CD4-positive, alpha-beta T cell (primary cell): ENCODE measurements around the gene FNBP1. TPM values are rescaled to one million over a fixed set of nuclear protein-coding genes. Genes with fewer than 3 reads are reported as not detected.
A peak's percentile ranks its signal among the peaks of the same experiment; 100 is the strongest.

ENCODE experiments used
- ATAC-seq: fragments of 200-7000 bp; cut with Tn5 transposase; one replicate; pipeline ENCODE4 v1.10.0; 2022; ENCODE audit warnings: mild to moderate bottlenecking; ENCODE audit not compliant: poor library complexity
- CTCF ChIA-PET: fragments of 350-600 bp; sonication (Branson Sonifier 250); formaldehyde crosslinking; loops from one replicate; lab custom pipeline; 2021; ENCODE audit warnings: antibody characterized with exemption, inconsistent platforms; lab: Charles Lee
- POLR2A ChIA-PET: fragments of 350-600 bp; sonication (Branson Sonifier 250); formaldehyde crosslinking; loops from one replicate; lab custom pipeline; 2021; ENCODE audit warnings: antibody characterized with exemption, inconsistent platforms; lab: Charles Lee
- DNase-seq, 14 experiments: peaks; one replicate each; pipeline ENCODE4 v3.0.0-alpha.2; 2013 to 2020; ENCODE audit warnings: mixed read lengths in 2 of 14
- H3K27ac ChIP-seq, 2 donors: one replicate each; pipeline versions ENCODE4 v1.5.1 to v1.7.0; 2013; ENCODE audit warnings: low read length in 2 of 2, low read depth in 1 of 2, mild to moderate bottlenecking in 1 of 2
- H3K27me3 ChIP-seq, 2 experiments: 1 replicate in 1 of 2; 2 replicates in 1 of 2; pipeline versions ENCODE4 v1.6.1 to v1.7.0; 2013; ENCODE audit warnings: low read length in 2 of 2, control low read depth in 1 of 2, mild to moderate bottlenecking in 1 of 2, moderate library complexity in 1 of 2; ENCODE audit not compliant: insufficient read depth in 2 of 2, control insufficient read depth in 1 of 2
- H3K36me3 ChIP-seq: one replicate; pipeline ENCODE4 v1.6.1; 2013; ENCODE audit warnings: low read length, control low read depth; ENCODE audit not compliant: insufficient read depth
- H3K4me1 ChIP-seq: one replicate; pipeline ENCODE4 v1.6.1; 2013; ENCODE audit warnings: low read length, control low read depth; ENCODE audit not compliant: insufficient read depth
- H3K4me3 ChIP-seq: one replicate; pipeline ENCODE4 v1.5.1; 2013; ENCODE audit warnings: mild to moderate bottlenecking, low read length, moderate library complexity
- H3K9me3 ChIP-seq, 2 experiments: 1 replicate in 1 of 2; 2 replicates in 1 of 2; pipeline versions ENCODE4 v1.6.1 to v1.7.0; 2013; ENCODE audit warnings: low read length in 2 of 2, mild to moderate bottlenecking in 2 of 2, control low read depth in 1 of 2, moderate library complexity in 1 of 2; ENCODE audit not compliant: control insufficient read depth in 1 of 2, insufficient read depth in 1 of 2
- H3K27ac Mint-ChIP-seq: one replicate; pipeline ENCODE4 v1.8.0; 2020; ENCODE audit warnings: mixed read lengths
- H3K27me3 Mint-ChIP-seq: one replicate; pipeline ENCODE4 v1.8.0; 2021; ENCODE audit warnings: mixed read lengths
- H3K36me3 Mint-ChIP-seq: one replicate; pipeline ENCODE4 v1.8.0; 2021; ENCODE audit warnings: low read depth, mixed read lengths
- H3K4me1 Mint-ChIP-seq: one replicate; pipeline ENCODE4 v1.8.0; 2021; ENCODE audit warnings: low read depth, mixed read lengths
- H3K4me3 Mint-ChIP-seq: one replicate; pipeline ENCODE4 v1.8.0; 2020; ENCODE audit warnings: mild to moderate bottlenecking, mixed read lengths
- H3K9me3 Mint-ChIP-seq: one replicate; pipeline ENCODE4 v1.8.0; 2020; ENCODE audit warnings: mixed read lengths
- intact Hi-C, 2 experiments: fragments of 100-400 bp; cut with DNase I in 1 of 2; cut with micrococcal nuclease in 1 of 2; formaldehyde crosslinking; loops; one replicate each; pipeline versions ENCODE4 v1.15.1 to v1.9.0; 2023 to 2025; cut with DNase I, micrococcal nuclease
- total RNA-seq, 174 experiments: library from RNA in 2 of 174; stranded (reverse) in 2 of 174; gene quantifications; one replicate each; pipeline ENCODE4 v1.2.3 and lab custom pipeline; 2021 to 2026
- TF ChIP-seq, protein P1 (sequence below): fragments of 200-600 bp; IDR thresholded peaks from one replicate; pipeline ENCODE4 v1.8.0; 2022; ENCODE audit warnings: antibody characterized with exemption, mild to moderate bottlenecking

FNBP1 gene
- total RNA-seq, 2 experiments from 2014 or later = 166 to 181 TPM

DNA sequence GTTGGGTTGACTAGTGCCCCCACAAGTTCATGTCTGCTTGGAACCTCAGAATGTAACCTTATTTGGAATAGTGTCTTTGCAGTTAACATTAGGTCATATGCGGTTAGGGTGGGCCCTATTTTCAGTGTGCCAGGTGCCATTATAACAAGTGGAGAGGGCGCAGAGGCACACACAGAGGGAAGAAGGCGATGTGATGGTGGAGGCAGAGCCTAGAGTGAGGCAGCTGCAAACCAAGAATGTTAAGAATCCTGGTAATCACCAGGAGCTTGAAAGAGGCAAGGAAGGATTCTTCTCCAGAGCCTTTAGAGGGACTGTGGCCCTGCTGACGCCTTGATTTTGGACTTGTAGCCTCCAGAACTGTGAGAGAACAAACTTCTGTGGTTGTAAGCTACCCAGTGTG, 21.6 kb upstream of the FNBP1 start:
- Histone ChIP-seq H3K27ac (no peak overlapping the region), H3K4me3 (no peak overlapping the region), H3K27me3 (no peaks in the 10 kb centered on the region), H3K9me3 (no peaks in the 10 kb centered on the region), H3K4me1 (peaks cover 24% of the 10 kb centered on the region), H3K36me3 (peaks cover 6% of the 10 kb centered on the region)
- ATAC-seq (no peak), DNase-seq (no peak)
- Mint-ChIP-seq H3K9me3 (no peaks in the 10 kb centered on the region), H3K4me3 (peak overlapping the region; percentile 17), H3K27ac (no peak overlapping the region), H3K4me1 (peaks cover 41% of the 10 kb centered on the region), H3K36me3 (peaks cover 17% of the 10 kb centered on the region), H3K27me3 (no peaks in the 10 kb centered on the region)
- intact Hi-C loops = no loop called here
- ChIA-PET CTCF (no interaction called here), POLR2A (no interaction called here)
- TF ChIP-seq, protein P1, sequence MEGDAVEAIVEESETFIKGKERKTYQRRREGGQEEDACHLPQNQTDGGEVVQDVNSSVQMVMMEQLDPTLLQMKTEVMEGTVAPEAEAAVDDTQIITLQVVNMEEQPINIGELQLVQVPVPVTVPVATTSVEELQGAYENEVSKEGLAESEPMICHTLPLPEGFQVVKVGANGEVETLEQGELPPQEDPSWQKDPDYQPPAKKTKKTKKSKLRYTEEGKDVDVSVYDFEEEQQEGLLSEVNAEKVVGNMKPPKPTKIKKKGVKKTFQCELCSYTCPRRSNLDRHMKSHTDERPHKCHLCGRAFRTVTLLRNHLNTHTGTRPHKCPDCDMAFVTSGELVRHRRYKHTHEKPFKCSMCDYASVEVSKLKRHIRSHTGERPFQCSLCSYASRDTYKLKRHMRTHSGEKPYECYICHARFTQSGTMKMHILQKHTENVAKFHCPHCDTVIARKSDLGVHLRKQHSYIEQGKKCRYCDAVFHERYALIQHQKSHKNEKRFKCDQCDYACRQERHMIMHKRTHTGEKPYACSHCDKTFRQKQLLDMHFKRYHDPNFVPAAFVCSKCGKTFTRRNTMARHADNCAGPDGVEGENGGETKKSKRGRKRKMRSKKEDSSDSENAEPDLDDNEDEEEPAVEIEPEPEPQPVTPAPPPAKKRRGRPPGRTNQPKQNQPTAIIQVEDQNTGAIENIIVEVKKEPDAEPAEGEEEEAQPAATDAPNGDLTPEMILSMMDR = no peak

DNA sequence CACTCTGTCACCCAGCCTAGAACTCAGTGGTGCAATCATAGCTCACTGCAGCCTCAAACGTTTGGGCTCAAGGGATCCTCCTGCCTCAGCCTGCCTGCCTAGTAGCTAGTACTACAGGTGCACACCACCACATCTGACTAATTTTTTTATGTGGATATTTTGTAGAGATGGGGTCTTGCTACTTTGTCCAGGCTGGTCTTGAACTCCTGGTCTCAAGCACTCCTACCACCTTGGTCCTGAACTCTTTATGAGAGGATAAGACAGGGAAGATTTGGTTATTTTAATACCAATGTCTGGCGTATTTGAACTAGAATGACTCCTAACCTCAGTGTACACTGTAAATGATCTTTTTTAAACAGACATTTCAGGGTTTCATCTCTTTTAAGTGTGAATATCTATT, 19.8 kb upstream of the FNBP1 start:
- ATAC-seq (no peak), DNase-seq (no peak)
- TF ChIP-seq, protein P1 = no peak
- Histone ChIP-seq H3K27ac (no peak overlapping the region), H3K4me3 (no peak overlapping the region), H3K36me3 (peaks cover 14% of the 10 kb centered on the region), H3K4me1 (peaks cover 17% of the 10 kb centered on the region), H3K27me3 (no peaks in the 10 kb centered on the region), H3K9me3 (no peaks in the 10 kb centered on the region)
- peaks cover 28% of the 10 kb centered on the region for H3K4me1 Mint-ChIP-seq
- CTCF ChIA-PET = interaction anchor here (0.5 to 0.7 kb wide), 2 partner anchors 13 to 91 kb away, joined by 3 read pairs; no protein-coding TSS in a partner anchor
- no peaks in the 10 kb centered on the region for H3K27me3 Mint-ChIP-seq
- no peaks in the 10 kb centered on the region for H3K9me3 Mint-ChIP-seq
- peaks cover 32% of the 10 kb centered on the region for H3K36me3 Mint-ChIP-seq
- POLR2A ChIA-PET = no interaction called here
- no peak overlapping the region for H3K4me3 Mint-ChIP-seq
- no peak overlapping the region for H3K27ac Mint-ChIP-seq
- intact Hi-C loops = no loop called here

DNA sequence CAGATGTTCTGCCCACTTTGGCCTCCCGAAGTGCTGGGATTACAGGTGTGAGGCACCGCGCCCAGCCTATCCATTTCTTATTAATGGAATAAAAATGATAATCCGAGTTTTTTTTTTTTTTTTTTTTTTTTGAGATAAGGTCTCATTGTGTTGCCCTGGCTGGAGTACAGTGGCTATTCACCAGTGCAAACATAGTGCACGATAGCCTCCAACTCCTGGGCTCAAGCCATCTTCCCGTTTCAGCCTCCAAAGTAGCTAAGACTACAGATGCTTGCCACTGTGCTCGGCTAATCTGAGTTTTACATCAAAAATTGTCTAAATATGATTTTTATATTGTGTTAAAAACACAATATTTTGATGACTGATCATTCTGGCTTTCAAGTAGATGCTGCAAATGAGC, 17.3 kb upstream of the FNBP1 start:
- ChIA-PET POLR2A (no interaction called here), CTCF (interaction anchor here (0.6 kb wide), 1 partner anchor 22 kb away, joined by 4 read pairs; no protein-coding TSS in a partner anchor)
- Histone ChIP-seq H3K4me1 (peaks cover 20% of the 10 kb centered on the region), H3K27me3 (no peaks in the 10 kb centered on the region), H3K4me3 (no peak overlapping the region), H3K9me3 (no peaks in the 10 kb centered on the region), H3K27ac (no peak overlapping the region), H3K36me3 (peaks cover 14% of the 10 kb centered on the region)
- H3K27ac Mint-ChIP-seq = no peak overlapping the region
- DNase-seq (no peak), ATAC-seq (no peak)
- no peak overlapping the region for H3K4me3 Mint-ChIP-seq
- no peaks in the 10 kb centered on the region for H3K27me3 Mint-ChIP-seq
- peaks cover 17% of the 10 kb centered on the region for H3K4me1 Mint-ChIP-seq
- H3K9me3 Mint-ChIP-seq = no peaks in the 10 kb centered on the region
- intact Hi-C loops = no loop called here
- peaks cover 32% of the 10 kb centered on the region for H3K36me3 Mint-ChIP-seq
- TF ChIP-seq, protein P1 = no peak
